Activated CD4-positive, alpha-beta T cell treated with anti-CD3 and anti-CD28 coated beads for 36 hours (primary cell): ENCODE data around the gene MAX. TPM values are rescaled to one million over a fixed set of nuclear protein-coding genes. Genes with fewer than 3 reads are reported as not detected.

Source experiments
- ATAC-seq: fragments of 200-7000 bp; cut with Tn5 transposase; one replicate; pipeline ENCODE4 v1.10.0; 2021; ENCODE audit warnings: mild to moderate bottlenecking, moderate library complexity
- CTCF ChIA-PET: fragments of 350-600 bp; sonication (Branson Sonifier 250); formaldehyde crosslinking; loops from one replicate; lab custom pipeline; 2021; ENCODE audit warnings: antibody characterized with exemption; lab: Charles Lee
- POLR2A ChIA-PET: fragments of 350-600 bp; sonication (Branson Sonifier 250); formaldehyde crosslinking; loops from one replicate; lab custom pipeline; 2021; ENCODE audit warnings: antibody characterized with exemption, inconsistent platforms; lab: Charles Lee
- DNase-seq: peaks from one replicate; pipeline ENCODE4 v3.0.0-alpha.2; 2020
- H3K27ac Mint-ChIP-seq: one replicate; pipeline ENCODE4 v1.8.0; 2021; ENCODE audit warnings: mixed read lengths
- H3K27me3 Mint-ChIP-seq: one replicate; pipeline ENCODE4 v1.8.0; 2021; ENCODE audit warnings: mixed read lengths
- H3K36me3 Mint-ChIP-seq: one replicate; pipeline ENCODE4 v1.8.0; 2021; ENCODE audit warnings: low read depth, mixed read lengths
- H3K4me1 Mint-ChIP-seq: one replicate; pipeline ENCODE4 v1.8.0; 2021; ENCODE audit warnings: mixed read lengths
- H3K4me3 Mint-ChIP-seq: one replicate; pipeline ENCODE4 v1.8.0; 2021; ENCODE audit warnings: mild to moderate bottlenecking, moderate library complexity, mixed read lengths
- H3K9me3 Mint-ChIP-seq: one replicate; pipeline ENCODE4 v1.8.0; 2021; ENCODE audit warnings: low read depth, mixed read lengths
- intact Hi-C, 2 experiments: fragments of 100-400 bp; cut with DNase I in 1 of 2; cut with micrococcal nuclease in 1 of 2; formaldehyde crosslinking; loops; one replicate each; pipeline versions ENCODE4 v1.14.2 to v1.15.1; 2022 to 2024; cut with DNase I, micrococcal nuclease
- total RNA-seq, 2 experiments: library from RNA; stranded (reverse); gene quantifications; one replicate each; pipeline ENCODE4 v1.2.3, GENCODE V29; 2021

The MAX gene
- total RNA-seq, 2 experiments from 2014 or later: 93.6 to 136 TPM

- H3K27ac Mint-ChIP-seq: peak overlapping the region; percentile 6
- ChIA-PET CTCF (interaction anchor here (0.7 kb wide), 1 partner anchor 8 kb away, joined by 3 read pairs; no protein-coding TSS in a partner anchor), POLR2A (no interaction called here)
- peaks cover 59% of the 10 kb centered on the region for H3K4me1 Mint-ChIP-seq
- H3K27me3 Mint-ChIP-seq: no peaks in the 10 kb centered on the region
- H3K36me3 Mint-ChIP-seq: peaks cover 92% of the 10 kb centered on the region
- H3K4me3 Mint-ChIP-seq: no peak overlapping the region
- ATAC-seq (no peak), DNase-seq (no peak)
- H3K9me3 Mint-ChIP-seq: peaks cover 9% of the 10 kb centered on the region
- intact Hi-C loops: no loop called here
These were observed 17.5 kb downstream of the MAX start for GRCh38 chr14:65084554-65085505.

GRCh38 chr14:65082930-65083329 is 19.4 kb downstream of the MAX start:
- Mint-ChIP-seq H3K27me3 (no peaks in the 10 kb centered on the region), H3K36me3 (peaks cover 86% of the 10 kb centered on the region), H3K27ac (peak overlapping the region; percentile 29), H3K4me3 (no peak overlapping the region), H3K4me1 (peaks cover 67% of the 10 kb centered on the region), H3K9me3 (peaks cover 8% of the 10 kb centered on the region)
- intact Hi-C loops: no loop called here
- ChIA-PET CTCF (interaction anchor here (0.6 kb wide), 1 partner anchor 128 kb away, joined by 3 read pairs; no protein-coding TSS in a partner anchor), POLR2A (interaction anchor here (0.6 kb wide), 1 partner anchor 249 kb away, joined by 3 read pairs; no protein-coding TSS in a partner anchor)
- ATAC-seq: no peak
- DNase-seq: no peak

- intact Hi-C loops: no loop called here
- Mint-ChIP-seq H3K4me3 (no peak overlapping the region), H3K27ac (peak overlapping the region; percentile 34), H3K36me3 (peaks cover 81% of the 10 kb centered on the region), H3K4me1 (peaks cover 68% of the 10 kb centered on the region), H3K27me3 (no peaks in the 10 kb centered on the region), H3K9me3 (no peaks in the 10 kb centered on the region)
- POLR2A ChIA-PET: no interaction called here
- CTCF ChIA-PET: no interaction called here
- DNase-seq (no peak), ATAC-seq (peak; percentile 57)
These were observed 21.2 kb downstream of the MAX start for GRCh38 chr14:65080960-65081747.

GRCh38 chr14:65079768-65080167 is 22.5 kb downstream of the MAX start:
- no peaks in the 10 kb centered on the region for H3K9me3 Mint-ChIP-seq
- CTCF ChIA-PET: interaction anchor here (0.6 kb wide), 2 partner anchors 9 to 169 kb away, joined by 3 to 4 read pairs; no protein-coding TSS in a partner anchor
- H3K27me3 Mint-ChIP-seq: no peaks in the 10 kb centered on the region
- intact Hi-C loops: no loop called here
- POLR2A ChIA-PET: no interaction called here
- H3K4me3 Mint-ChIP-seq: no peak overlapping the region
- H3K4me1 Mint-ChIP-seq: peaks cover 62% of the 10 kb centered on the region
- H3K27ac Mint-ChIP-seq: peak overlapping the region; percentile 15
- peaks cover 81% of the 10 kb centered on the region for H3K36me3 Mint-ChIP-seq
- DNase-seq (no peak), ATAC-seq (no peak)

GRCh38 chr14:65079201-65079600 is 23.1 kb downstream of the MAX start:
- Mint-ChIP-seq H3K36me3 (peaks cover 78% of the 10 kb centered on the region), H3K4me1 (peaks cover 60% of the 10 kb centered on the region), H3K9me3 (no peaks in the 10 kb centered on the region), H3K4me3 (no peak overlapping the region), H3K27ac (no peak overlapping the region), H3K27me3 (no peaks in the 10 kb centered on the region)
- ChIA-PET CTCF (interaction anchor here (0.6 kb wide), 1 partner anchor 169 kb away, joined by 4 read pairs; no protein-coding TSS in a partner anchor), POLR2A (interaction anchor here (0.6 kb wide), 1 partner anchor 12 kb away, joined by 3 read pairs; no protein-coding TSS in a partner anchor)
- DNase-seq (no peak), ATAC-seq (no peak)
- intact Hi-C loops: no loop called here

- ChIA-PET CTCF (interaction anchor here (1.1 to 1.2 kb wide), 2 partner anchors 21 to 315 kb away, joined by 3 to 5 read pairs; no protein-coding TSS in a partner anchor), POLR2A (no interaction called here)
- H3K36me3 Mint-ChIP-seq: peaks cover 65% of the 10 kb centered on the region
- DNase-seq: no peak
- no peak overlapping the region for H3K4me3 Mint-ChIP-seq
- intact Hi-C loops: no loop called here
- H3K27ac Mint-ChIP-seq: no peak overlapping the region
- no peaks in the 10 kb centered on the region for H3K27me3 Mint-ChIP-seq
- ATAC-seq: no peak
- H3K4me1 Mint-ChIP-seq: peaks cover 44% of the 10 kb centered on the region
- H3K9me3 Mint-ChIP-seq: no peaks in the 10 kb centered on the region
These were observed 25.0 kb downstream of the MAX start for GRCh38 chr14:65077318-65077717.

- CTCF ChIA-PET: interaction anchor here (0.6 kb wide), 1 partner anchor 61 kb away, joined by 3 read pairs; no protein-coding TSS in a partner anchor
These were observed 26.5 kb downstream of the MAX start for GRCh38 chr14:65075628-65076325.

GRCh38 chr14:65074449-65075150 is 27.7 kb downstream of the MAX start:
- Mint-ChIP-seq H3K4me3 (no peak overlapping the region), H3K9me3 (no peaks in the 10 kb centered on the region), H3K4me1 (peaks cover 17% of the 10 kb centered on the region), H3K27ac (peak overlapping the region; percentile 59), H3K27me3 (no peaks in the 10 kb centered on the region), H3K36me3 (peaks cover 42% of the 10 kb centered on the region)
- ChIA-PET POLR2A (no interaction called here), CTCF (interaction anchor here (0.5 to 2.1 kb wide), 3 partner anchors 14 to 88 kb away, joined by 3 to 6 read pairs (median 4); partner anchors contain the start of gene FNTB)
- no peak for DNase-seq
- no peak for ATAC-seq
- intact Hi-C loops: no loop called here

More at GRCh38 chr14:65075628-65076325, 26.5 kb downstream of the MAX start:
- H3K4me1 Mint-ChIP-seq: peaks cover 29% of the 10 kb centered on the region
- POLR2A ChIA-PET: no interaction called here
- H3K9me3 Mint-ChIP-seq: no peaks in the 10 kb centered on the region
- H3K27ac Mint-ChIP-seq: no peak overlapping the region
- no peak for ATAC-seq
- intact Hi-C loops: no loop called here
- H3K27me3 Mint-ChIP-seq: no peaks in the 10 kb centered on the region
- H3K36me3 Mint-ChIP-seq: peaks cover 50% of the 10 kb centered on the region
- H3K4me3 Mint-ChIP-seq: no peak overlapping the region
- DNase-seq: no peak

GRCh38 chr14:65073605-65074201 is 28.6 kb downstream of the MAX start:
- Mint-ChIP-seq H3K27me3 (no peaks in the 10 kb centered on the region), H3K27ac (no peak overlapping the region), H3K36me3 (peaks cover 35% of the 10 kb centered on the region), H3K4me1 (peaks cover 12% of the 10 kb centered on the region), H3K4me3 (no peak overlapping the region), H3K9me3 (no peaks in the 10 kb centered on the region)
- ChIA-PET CTCF (interaction anchor here (0.5 to 2.1 kb wide), 4 partner anchors 15 to 87 kb away, joined by 3 to 6 read pairs (median 4); partner anchors contain the start of gene FNTB), POLR2A (interaction anchor here (0.8 kb wide), 1 partner anchor 20 kb away, joined by 3 read pairs; no protein-coding TSS in a partner anchor)
- ATAC-seq: no peak
- DNase-seq: no peak
- intact Hi-C loops: no loop called here

GRCh38 chr14:65072937-65073336 is 29.4 kb downstream of the MAX start:
- H3K4me1 Mint-ChIP-seq: peaks cover 12% of the 10 kb centered on the region
- ATAC-seq (no peak), DNase-seq (no peak)
- intact Hi-C loops: no loop called here
- CTCF ChIA-PET: interaction anchor here (0.5 to 2.1 kb wide), 3 partner anchors 16 to 31 kb away, joined by 3 to 6 read pairs (median 3); no protein-coding TSS in a partner anchor
- H3K36me3 Mint-ChIP-seq: peaks cover 39% of the 10 kb centered on the region
- H3K27me3 Mint-ChIP-seq: no peaks in the 10 kb centered on the region
- H3K27ac Mint-ChIP-seq: peak overlapping the region; percentile 31
- POLR2A ChIA-PET: no interaction called here
- no peak overlapping the region for H3K4me3 Mint-ChIP-seq
- no peaks in the 10 kb centered on the region for H3K9me3 Mint-ChIP-seq
